ENCODE measurements around the gene CNTRL.
"Not testable (repeated sequence)": the region's sequence is repeated elsewhere in the genome, so short reads cannot be mapped to it uniquely, and the experiment has no call there.

CNTRL gene

GRCh38 chr9:121179373-121179721 is 104.6 kb downstream of the CNTRL start:
- not testable (repeated sequence) for DNase-seq (ENCODE audit: low read depth in 2 of 2)

- no peak for DNase-seq (ENCODE audit: low read depth in 2 of 2)
Measured at GRCh38 chr9:121179930-121180681, 105.4 kb downstream of the CNTRL start.

- DNase-seq (ENCODE audit: low read depth in 2 of 2): no peak
Measured at GRCh38 chr9:121182101-121182836, 107.5 kb downstream of the CNTRL start.

GRCh38 chr9:121182989-121183388 is 108.2 kb downstream of the CNTRL start:
- no peak for DNase-seq (ENCODE audit: low read depth in 2 of 2)

- DNase-seq (ENCODE audit: low read depth in 2 of 2): no peak
Measured at GRCh38 chr9:121183666-121184423, 109.1 kb downstream of the CNTRL start.

- no peak for DNase-seq (ENCODE audit: low read depth in 2 of 2)
Measured at GRCh38 chr9:121184463-121184862, 109.7 kb downstream of the CNTRL start.

GRCh38 chr9:121185178-121185745 is 110.5 kb downstream of the CNTRL start:
- DNase-seq (ENCODE audit: low read depth in 2 of 2): no peak

- DNase-seq (ENCODE audit: low read depth in 2 of 2): no peak
Measured at GRCh38 chr9:121185774-121186403, 111.1 kb downstream of the CNTRL start.

- DNase-seq (ENCODE audit: low read depth in 2 of 2): no peak
Measured at GRCh38 chr9:121187636-121188305, 113.0 kb downstream of the CNTRL start.

GRCh38 chr9:121189006-121189405 is 114.3 kb downstream of the CNTRL start:
- no peak for DNase-seq (ENCODE audit: low read depth in 2 of 2)

- DNase-seq (ENCODE audit: low read depth in 2 of 2): no peak
Measured at GRCh38 chr9:121189660-121190059, 114.9 kb downstream of the CNTRL start.

- no peak for DNase-seq (ENCODE audit: low read depth in 2 of 2)
Measured at GRCh38 chr9:121191235-121191634, 116.5 kb downstream of the CNTRL start.

GRCh38 chr9:121192518-121192917 is 117.8 kb downstream of the CNTRL start:
- no peak for DNase-seq (ENCODE audit: low read depth in 2 of 2)

GRCh38 chr9:121192959-121193640 is 118.3 kb downstream of the CNTRL start:
- no peak for DNase-seq (ENCODE audit: low read depth in 2 of 2)

GRCh38 chr9:121194730-121195129 is 120.0 kb downstream of the CNTRL start:
- DNase-seq (ENCODE audit: low read depth in 2 of 2): no peak

- no peak for DNase-seq (ENCODE audit: low read depth in 2 of 2)
Measured at GRCh38 chr9:121196389-121196788, 121.6 kb downstream of the CNTRL start.

- DNase-seq (ENCODE audit: low read depth in 2 of 2): no peak
Measured at GRCh38 chr9:121197132-121197531, 122.4 kb downstream of the CNTRL start.

- no peak for DNase-seq (ENCODE audit: low read depth in 2 of 2)
Measured at GRCh38 chr9:121198512-121199042, 123.8 kb downstream of the CNTRL start.

GRCh38 chr9:121199921-121200320 is 125.2 kb downstream of the CNTRL start:
- DNase-seq (ENCODE audit: low read depth in 2 of 2): no peak

GRCh38 chr9:121200356-121200755 is 125.6 kb downstream of the CNTRL start:
- DNase-seq (ENCODE audit: low read depth in 2 of 2): no peak
